ENCODE data around the gene PTRH1.

DNA sequence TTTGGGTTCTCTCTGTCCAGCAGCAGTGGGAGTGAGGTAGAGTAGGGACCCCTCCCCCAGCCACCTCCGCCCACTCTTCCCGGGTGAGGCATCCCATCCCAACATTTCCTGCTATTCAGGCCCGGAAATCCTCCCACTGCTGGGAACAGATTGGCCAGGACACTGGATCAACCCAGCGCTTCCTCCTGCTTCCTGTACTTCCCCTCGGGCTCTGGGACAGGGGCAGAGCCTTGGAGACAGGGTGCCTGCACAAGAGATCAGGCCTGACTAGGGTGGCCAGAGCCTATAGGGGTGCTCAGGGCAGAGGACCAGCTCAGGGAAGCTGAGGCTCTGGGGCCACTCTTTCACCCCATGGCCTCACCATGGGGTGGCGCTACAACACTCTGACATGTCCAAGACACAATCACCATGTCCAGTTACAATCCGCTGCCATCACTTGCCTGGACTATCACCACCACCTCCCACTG, 48.5 kb upstream of the PTRH1 start:
- TF ChIP-seq, protein P1, sequence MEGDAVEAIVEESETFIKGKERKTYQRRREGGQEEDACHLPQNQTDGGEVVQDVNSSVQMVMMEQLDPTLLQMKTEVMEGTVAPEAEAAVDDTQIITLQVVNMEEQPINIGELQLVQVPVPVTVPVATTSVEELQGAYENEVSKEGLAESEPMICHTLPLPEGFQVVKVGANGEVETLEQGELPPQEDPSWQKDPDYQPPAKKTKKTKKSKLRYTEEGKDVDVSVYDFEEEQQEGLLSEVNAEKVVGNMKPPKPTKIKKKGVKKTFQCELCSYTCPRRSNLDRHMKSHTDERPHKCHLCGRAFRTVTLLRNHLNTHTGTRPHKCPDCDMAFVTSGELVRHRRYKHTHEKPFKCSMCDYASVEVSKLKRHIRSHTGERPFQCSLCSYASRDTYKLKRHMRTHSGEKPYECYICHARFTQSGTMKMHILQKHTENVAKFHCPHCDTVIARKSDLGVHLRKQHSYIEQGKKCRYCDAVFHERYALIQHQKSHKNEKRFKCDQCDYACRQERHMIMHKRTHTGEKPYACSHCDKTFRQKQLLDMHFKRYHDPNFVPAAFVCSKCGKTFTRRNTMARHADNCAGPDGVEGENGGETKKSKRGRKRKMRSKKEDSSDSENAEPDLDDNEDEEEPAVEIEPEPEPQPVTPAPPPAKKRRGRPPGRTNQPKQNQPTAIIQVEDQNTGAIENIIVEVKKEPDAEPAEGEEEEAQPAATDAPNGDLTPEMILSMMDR (IDR thresholded peaks at IDR 0.05; ENCODE audit: low read depth, low read length, poor library complexity, severe bottlenecking): peak; percentile 69
- TF ChIP-seq EZH2phosphoT487 (IDR thresholded peaks at IDR 0.05; ENCODE audit: borderline replicate concordance, low read length): no peak

All from DOHH2 (cell line).